Measurements from ENCODE around the gene CDH23.

The CDH23 gene

DNA sequence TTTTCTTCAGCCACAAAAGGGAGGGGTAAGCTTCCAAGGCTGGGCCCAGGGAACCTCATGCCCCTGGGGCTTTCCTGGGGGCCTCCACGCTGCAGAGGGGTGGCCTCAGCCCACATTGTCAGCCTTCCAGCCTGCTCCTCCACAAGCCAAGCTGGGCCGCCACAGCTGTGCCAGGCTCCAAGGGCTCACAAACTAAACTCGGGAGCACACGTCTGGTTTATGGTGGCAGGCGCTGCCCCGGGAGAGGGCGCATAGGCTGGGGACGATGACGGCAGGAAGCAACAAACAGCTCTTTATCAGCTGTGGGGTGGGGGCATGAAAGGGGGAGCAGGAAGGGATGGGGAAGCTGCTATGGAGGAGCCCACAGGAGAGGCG is 6.3 kb upstream of the CDH23 start:
- H3K4me3 ChIP-seq (ENCODE audit: low read depth, low read length), result no peak overlapping the region
- TF ChIP-seq, protein P1, sequence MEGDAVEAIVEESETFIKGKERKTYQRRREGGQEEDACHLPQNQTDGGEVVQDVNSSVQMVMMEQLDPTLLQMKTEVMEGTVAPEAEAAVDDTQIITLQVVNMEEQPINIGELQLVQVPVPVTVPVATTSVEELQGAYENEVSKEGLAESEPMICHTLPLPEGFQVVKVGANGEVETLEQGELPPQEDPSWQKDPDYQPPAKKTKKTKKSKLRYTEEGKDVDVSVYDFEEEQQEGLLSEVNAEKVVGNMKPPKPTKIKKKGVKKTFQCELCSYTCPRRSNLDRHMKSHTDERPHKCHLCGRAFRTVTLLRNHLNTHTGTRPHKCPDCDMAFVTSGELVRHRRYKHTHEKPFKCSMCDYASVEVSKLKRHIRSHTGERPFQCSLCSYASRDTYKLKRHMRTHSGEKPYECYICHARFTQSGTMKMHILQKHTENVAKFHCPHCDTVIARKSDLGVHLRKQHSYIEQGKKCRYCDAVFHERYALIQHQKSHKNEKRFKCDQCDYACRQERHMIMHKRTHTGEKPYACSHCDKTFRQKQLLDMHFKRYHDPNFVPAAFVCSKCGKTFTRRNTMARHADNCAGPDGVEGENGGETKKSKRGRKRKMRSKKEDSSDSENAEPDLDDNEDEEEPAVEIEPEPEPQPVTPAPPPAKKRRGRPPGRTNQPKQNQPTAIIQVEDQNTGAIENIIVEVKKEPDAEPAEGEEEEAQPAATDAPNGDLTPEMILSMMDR (IDR thresholded peaks at IDR 0.05; ENCODE audit: control insufficient read depth, extremely low read depth, insufficient read depth), result 0 out of 2 replicates have a peak, but pooled peaks have one; percentile 3
- no peak for DNase-seq (ENCODE audit: low read depth)

DNA sequence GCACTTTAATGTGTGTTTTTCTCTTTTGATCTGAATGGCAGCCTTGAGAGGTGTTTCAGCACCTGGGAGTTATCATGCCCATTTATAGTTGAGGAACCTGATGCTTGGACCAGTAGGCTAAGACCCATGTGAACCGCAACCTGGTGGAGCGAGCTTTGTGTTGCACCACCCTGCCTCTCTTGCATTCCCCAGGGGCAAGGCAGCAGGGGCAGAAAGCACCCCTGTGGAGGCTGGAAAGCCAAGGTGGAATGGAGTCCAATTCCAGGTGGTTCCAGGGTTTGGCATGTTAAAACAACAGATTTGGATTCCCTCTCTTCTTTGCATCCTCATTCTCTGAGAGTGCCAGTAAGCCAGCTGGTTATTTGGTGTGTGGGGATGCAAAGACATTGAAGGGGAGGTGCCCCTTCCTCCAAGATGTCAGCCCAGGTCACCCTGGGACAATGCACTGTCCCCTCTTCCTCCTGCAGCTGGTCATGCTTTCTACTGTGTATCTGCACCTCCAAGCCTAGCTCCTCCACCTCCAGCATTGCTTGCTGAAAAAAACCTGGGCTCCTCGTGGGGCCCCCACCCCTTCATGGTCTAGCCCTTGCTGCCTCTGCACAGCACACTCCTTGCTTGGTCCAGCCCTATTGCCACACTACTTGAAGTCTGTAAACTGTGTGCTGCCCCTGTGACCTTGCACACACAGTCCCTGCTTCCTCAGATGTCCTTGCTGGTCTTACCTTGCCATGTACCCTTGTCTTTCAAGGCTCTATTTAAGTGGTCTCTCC is 5.6 kb upstream of the CDH23 start:
- TF ChIP-seq, protein P1 (IDR thresholded peaks at IDR 0.05; ENCODE audit: control insufficient read depth, extremely low read depth, insufficient read depth), result no peak
- no peak overlapping the region for H3K4me3 ChIP-seq (ENCODE audit: low read depth, low read length)
- no peak for DNase-seq (ENCODE audit: low read depth)

DNA sequence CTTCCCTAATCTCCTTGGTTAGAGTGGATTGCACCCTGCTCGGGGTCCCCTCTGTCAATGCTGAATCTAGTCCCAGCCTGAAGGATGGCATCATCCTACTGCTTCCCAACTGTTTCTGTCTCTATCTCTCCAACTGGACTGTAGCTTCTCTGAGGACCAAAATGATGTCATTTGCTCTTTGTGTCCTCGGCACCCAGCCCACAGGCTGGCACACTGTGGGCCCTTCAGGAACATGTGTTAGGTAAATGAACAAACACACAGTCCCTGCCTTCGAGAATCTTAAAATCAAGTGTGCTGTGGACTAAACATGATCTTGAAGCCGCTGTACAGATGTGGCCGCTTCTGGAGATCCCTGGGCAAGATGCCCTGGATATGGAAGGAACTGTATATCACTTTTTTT is 5.0 kb upstream of the CDH23 start:
- TF ChIP-seq, protein P1 (IDR thresholded peaks at IDR 0.05; ENCODE audit: control insufficient read depth, extremely low read depth, insufficient read depth), result no peak
- no peak overlapping the region for H3K4me3 ChIP-seq (ENCODE audit: low read depth, low read length)
- peak; percentile 13 for DNase-seq (ENCODE audit: low read depth)

DNA sequence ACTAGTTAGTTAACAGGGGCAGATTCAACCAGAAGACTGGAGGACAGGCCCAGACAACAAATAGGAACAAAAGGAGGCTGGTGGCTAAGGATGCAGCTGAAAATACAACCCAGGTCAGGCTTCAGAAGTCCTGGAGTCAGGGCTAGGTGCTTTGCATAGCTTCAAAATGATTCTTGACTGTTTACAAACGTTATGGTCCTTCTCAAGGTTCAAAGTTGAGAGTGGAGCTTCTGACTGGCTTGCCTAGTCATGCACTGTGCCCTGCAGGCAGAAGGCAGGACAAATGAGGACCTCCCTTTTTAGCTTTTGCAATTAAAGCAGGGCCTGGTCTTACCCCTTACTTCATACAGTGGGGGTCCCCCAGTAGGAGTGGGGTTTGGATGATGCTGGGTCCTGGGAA is 4.4 kb upstream of the CDH23 start:
- no peak overlapping the region for H3K4me3 ChIP-seq (ENCODE audit: low read depth, low read length)
- no peak for DNase-seq (ENCODE audit: low read depth)
- TF ChIP-seq, protein P1 (IDR thresholded peaks at IDR 0.05; ENCODE audit: control insufficient read depth, extremely low read depth, insufficient read depth), result no peak

DNA sequence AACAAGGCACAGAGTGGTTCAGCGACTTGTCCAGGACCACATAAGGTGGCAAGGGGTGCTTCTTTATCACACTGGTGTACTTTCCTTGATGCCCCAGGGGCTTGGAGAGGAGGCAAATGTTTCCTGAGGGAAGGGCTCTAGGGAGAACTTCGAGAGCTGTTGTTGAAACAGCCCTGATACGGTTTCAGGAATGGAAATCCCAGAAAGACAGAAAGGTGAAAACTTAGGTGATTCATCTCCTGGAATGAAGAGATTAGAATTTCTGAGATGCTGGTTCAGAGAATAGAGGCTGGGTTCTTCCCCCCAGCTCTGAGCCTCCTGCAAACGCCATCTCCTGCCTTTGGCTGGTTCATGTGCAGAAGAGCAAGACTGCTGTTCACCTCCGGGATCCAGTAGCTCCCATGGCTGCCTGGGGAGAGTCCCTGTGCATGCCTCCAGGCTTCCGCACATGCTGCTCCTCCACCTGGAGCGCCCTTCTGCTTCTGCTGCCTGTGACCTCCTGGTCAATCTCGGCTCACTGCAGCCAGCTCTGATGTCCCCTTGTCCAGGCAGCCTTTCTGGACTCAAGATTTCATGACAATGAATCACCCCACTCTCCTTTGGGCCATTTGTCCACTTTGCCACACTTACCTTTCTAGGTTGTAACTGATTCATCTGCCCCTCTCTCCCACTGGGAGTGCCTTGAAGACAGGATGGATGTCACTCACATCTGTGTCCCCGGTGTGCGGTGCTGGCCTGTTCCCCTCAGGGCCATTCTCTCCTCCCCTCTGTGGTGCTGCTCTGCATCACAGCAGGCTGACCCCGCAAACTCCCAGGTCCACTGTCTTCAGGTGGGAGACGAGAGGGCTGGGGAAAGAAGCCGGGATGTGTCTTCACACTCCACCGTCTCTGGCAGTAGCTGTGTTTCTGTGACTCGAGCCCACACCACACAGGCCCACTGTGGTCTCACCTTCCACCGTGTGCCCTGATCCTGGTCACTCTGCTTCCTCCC is 3.6 kb upstream of the CDH23 start:
- no peak overlapping the region for H3K4me3 ChIP-seq (ENCODE audit: low read depth, low read length)
- TF ChIP-seq, protein P1 (IDR thresholded peaks at IDR 0.05; ENCODE audit: control insufficient read depth, extremely low read depth, insufficient read depth), result no peak
- DNase-seq (ENCODE audit: low read depth), result no peak

DNA sequence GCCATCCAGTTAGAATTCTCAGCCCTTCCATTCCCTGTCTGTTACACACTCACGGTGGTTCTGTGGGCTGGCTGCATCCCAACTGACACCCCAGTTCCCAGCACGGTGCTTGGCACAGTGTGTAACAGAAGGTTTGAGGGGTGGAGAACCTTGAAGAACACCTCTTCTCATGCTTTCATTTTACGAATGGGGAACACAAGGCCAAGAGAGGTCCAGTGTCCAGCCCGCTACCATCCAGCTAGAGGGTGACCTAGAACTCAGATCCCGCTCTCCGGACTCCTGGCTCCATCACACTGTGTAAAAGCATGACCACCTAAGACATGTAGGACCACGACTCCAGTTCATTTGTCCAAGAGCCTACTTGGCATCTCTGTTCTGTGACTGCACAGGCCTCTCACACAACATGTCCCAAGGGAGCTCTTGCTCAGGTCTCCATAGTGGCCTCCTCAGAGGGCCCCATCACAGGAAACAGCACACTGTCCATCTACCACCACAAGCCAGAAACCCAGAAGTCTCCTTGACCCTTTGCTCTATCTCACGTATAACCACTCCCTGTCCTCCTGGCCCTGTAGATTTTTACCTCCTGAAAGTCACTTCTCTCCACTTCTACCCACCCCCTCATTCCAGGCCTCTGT is 2.8 kb upstream of the CDH23 start:
- no peak overlapping the region for H3K4me3 ChIP-seq (ENCODE audit: low read depth, low read length)
- DNase-seq (ENCODE audit: low read depth), result no peak
- TF ChIP-seq, protein P1 (IDR thresholded peaks at IDR 0.05; ENCODE audit: control insufficient read depth, extremely low read depth, insufficient read depth), result no peak
